Middle frontal gyrus (tissue), 1 donor: ENCODE measurements around the gene PEX13.
"Not testable (repeated sequence)": the region's sequence is repeated elsewhere in the genome, so short reads cannot be mapped to it uniquely, and the experiment has no call there.

Experiments used
- DNase-seq: peaks from one replicate; pipeline ENCODE4 v3.0.0-alpha.2; 2015; ENCODE audit warnings: low spot score; ENCODE audit errors: extremely low spot score

Gene PEX13

DNA sequence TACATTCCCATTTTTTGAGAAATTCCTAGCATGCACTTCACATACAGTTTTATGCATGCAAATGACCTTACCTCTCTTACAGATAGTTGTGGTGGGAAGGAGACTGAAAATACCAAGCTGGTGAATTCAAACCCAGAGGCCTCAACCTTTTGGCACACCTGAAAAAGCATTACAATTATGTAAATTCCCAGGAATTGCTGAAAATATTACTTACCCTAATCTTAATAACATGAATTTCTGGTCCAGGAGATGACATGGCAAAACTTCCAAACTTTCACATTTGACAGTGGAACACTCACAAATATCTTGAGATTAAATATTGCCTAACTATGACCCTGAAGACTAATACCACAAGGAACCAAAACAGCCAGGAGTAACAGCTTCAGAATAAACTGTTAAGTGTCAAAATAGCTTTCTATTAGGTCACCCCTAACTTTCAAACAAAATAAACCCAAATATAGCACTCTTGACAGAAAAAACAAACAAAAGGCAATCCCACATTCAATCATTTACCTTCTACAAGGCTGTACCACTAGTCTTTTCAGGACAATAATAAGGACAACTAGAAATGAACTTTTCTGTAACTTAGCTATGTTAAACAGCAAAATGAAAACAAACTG is 10.9 kb upstream of the PEX13 start:
- no peak for DNase-seq

DNA sequence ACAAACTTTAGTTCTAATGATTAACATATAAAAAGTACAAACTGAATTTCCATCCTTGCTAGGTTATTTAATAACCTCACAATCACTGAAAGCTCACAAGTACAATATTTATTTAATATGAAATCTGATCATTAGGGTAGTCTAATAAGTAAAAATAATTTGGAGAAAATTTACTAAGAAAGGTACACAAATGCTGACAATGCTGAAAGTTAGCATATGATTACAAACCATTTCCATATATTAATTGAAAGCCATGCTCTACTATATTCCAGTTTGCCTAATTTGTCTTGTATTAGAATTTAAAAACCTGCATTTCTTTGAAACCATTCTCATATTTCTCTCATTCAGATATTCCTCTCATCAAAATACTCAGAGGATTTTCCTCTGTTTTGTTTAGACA is 8.2 kb upstream of the PEX13 start:
- DNase-seq, result no peak

DNA sequence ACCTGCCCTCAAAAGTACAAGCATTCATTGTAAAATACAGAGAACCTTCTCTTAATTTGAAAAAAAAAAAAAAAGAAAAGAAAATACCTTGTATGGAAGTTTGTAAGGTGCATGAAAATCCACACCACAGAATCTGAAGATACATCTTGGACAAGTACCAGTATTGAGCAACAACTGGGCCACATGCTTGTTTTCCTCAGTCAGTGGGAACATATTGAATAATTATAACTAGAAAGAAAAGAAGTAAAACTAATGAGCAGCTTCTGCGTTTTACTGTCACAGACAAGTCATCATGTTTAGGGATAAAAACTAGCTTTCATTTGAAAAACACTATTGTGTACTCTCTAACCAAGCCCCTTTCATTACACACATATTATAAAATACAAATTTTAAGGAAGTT is 5.8 kb upstream of the PEX13 start:
- no peak for DNase-seq

DNA sequence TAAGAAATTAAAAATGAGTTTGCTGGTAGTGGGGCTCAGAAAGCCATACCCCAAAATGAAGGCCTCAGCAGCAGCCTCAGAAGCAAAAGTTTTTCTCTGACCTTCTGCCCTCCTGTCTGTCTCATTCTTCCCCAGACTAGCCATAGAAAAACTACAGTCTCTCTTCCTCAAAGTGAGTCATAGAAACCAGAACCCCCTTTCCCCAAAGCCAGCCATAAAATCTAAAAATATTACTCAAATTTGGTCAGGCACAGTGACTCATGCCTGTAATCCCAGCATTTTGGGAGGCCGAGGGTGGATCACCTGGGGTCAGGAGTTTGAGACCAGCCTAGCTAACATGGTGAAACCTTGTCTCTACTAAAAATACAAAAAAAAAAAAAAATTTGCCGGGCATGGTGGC is 5.2 kb upstream of the PEX13 start:
- DNase-seq, result not testable (repeated sequence)

DNA sequence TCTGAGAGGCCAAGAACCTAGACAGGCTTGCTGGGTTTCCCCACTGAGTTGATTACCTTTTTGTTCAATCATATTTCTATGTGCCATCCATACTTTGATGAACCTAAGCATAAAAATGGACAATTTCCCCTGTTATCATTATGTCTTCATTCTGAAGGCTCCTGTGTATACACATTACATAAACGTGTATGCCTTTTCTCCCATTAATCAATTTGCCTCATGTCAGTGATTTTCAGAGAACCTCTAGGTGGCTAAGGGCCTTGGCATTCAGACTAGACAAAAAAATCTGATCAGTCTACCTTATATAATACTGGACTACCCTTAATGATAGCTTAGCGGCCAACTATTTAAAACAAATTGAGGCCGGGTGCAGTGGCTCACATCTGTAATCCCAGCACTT is 4.1 kb upstream of the PEX13 start:
- no peak for DNase-seq

DNA sequence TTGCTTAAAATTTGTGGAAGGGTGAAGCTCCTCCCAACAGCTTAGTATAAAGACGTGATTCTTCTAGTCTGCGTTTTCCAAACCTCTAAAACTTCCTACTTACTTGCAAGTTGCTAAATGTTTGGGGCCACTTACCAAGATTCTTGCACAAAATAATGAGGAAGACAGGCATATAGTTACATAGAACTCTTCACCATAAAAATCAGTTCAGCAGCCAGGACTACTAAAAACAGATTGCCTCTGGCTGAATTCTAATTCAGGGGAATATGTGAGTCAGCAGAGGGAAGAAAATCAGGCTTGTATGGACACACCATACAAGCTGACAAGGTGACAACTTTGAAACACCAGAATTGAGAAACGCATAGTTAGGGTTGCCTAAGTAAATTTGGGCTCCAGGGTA is 2.8 kb upstream of the PEX13 start:
- no peak for DNase-seq

DNA sequence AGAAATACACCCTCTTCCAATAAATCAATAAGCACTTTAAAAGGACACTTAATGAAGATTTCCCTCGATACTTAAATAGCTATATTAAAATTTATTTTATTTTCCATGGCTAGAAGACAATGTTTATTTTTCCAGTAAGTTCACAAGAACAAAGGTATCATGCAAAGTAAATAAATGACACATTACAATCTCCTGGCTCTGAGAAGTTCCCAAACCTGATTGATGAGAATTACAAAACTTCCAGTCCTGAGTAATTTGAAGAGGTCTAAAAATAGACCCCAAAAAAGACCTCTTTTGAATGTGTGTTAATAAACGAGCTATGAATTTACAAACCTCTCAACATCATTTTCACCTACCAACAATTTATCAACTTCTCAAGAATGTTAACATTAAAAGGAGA is 1.5 kb upstream of the PEX13 start:
- no peak for DNase-seq

DNA sequence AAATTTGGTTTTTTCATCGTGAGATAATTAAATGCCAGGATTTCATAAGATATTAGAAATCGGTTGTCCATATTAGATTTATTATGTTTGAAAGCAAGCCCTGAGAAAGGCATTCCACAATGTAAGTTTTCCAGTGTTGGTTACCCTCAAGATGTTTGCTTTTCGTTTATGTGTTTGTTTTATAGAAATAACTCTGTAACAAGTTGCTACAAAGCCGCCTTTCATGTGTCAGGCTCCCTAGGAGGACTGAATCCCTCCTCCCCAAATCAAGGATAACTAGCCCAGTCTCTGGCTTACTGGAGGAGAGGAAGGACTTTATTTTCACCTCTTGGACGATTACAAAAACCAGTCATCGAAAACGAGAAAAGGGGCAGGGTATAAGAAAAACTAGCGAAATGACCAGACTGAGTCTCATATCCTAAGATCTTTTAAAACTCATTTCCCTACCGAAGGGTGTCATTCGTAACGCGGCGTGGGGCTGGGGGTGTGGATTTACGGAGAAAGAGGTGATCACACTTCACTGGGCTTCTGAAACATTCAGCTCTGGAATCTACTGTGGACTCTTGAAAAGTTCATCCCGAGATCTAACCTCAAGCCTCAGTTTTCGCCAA is 1.0 kb upstream of the PEX13 start:
- no peak for DNase-seq

DNA sequence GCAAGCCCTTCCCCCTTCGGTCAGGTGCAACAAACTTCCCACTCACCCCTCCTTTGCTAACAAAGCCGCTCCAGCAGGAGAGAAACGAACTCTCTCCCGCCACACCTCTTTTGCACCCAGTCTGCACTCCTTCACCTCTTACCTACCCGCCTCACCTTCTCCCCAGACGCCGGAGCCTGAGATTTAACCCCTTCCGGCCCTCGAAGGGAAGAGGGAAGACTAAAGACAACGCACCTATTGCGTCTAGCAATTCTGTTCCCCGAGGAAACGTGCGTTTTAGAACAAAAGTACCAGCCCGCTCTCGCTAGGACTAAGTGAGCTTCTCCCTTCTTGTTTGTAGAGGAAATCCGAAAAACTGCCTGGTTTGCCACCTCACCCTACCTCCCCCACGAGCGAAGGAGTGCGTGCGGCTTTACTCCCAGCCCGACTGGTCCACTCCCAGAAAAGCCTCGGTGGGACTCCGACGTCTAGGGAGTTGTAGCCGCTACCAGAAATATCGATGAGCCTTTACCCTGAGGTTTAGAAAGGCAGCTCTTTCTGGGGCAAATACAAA is 441 bp upstream of the PEX13 start:
- peak; percentile 63 for DNase-seq

DNA sequence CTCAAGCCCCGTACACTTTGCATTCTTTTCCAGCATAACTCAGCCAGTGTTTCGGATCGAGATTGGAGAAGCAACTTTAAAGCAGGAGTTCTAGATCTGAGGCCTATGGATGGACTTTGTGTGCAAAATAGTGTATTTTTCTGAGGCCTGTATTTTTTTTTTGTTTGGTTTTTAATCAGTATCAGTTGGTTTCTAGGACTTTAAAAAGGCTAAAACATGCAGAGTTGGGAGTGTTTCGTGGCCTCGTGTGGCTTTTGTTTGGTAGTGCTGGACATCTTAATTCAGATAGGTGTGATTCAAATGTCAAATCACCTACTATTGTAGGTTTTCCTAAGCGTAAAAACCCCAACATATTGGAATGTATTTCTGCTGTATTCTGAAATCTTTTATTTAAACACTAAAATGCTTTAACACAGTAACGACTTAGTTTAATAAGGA is 817 bp downstream of the PEX13 start:
- DNase-seq, result no peak

DNA sequence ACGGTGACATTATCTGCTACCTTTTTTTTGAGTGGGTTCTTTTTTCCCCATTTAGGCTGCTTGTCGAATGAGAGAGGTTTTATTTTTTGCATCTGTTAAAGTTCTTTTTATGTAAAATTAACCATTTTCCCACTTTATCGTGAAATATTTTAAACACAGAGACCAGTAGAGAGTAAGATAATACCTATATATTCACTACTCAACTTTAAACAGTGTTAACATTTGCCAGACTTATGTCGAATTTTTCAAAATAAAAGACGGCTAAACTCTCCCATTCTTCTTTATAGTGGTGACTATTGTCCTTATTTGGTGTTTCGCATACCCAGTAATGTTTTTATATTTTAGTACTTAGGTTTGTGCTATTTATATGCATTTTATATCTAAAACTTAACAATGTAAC is 1.3 kb downstream of the PEX13 start:
- DNase-seq, result no peak

DNA sequence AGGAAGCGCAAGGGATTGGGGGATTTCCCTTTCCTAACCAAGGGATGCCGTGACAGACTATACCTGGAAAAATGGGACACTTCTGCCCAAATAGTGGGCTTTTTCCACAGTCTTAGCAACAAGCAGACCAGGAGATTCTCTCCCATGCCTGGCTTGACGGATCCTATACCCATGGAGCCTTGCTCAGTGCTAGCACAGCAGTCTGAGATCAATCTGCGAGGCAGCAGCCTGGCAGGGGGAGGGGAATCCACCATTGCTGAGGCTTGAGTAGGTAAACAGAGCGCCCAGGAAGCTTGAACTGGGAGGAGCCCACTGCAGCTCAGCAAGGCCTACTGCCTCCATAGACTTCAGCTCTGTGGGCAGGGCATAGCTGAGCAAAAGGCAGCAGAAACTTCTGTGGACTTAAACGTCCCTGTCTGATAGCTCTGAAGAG is 3.7 kb downstream of the PEX13 start:
- DNase-seq, result no peak

DNA sequence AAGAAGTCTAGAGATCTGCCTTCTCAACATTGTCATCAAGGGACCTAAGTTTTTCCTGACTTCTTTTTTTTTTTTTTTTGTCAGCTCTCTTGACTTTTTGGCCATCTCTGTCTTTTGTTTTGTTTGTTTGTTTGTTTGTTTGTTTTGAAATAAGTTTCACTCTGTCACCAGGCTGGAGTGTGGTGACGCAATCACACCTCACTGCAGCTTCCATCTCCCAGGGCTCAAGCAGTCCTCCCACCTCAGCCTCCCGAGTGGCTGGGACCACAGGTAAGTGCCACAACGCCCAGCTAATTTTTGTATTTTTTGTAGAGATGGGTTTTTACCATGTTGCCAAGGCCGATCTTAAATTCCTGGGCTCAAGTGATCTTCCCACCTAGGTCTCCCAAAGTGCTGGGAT is 6.2 kb downstream of the PEX13 start:
- no peak for DNase-seq

DNA sequence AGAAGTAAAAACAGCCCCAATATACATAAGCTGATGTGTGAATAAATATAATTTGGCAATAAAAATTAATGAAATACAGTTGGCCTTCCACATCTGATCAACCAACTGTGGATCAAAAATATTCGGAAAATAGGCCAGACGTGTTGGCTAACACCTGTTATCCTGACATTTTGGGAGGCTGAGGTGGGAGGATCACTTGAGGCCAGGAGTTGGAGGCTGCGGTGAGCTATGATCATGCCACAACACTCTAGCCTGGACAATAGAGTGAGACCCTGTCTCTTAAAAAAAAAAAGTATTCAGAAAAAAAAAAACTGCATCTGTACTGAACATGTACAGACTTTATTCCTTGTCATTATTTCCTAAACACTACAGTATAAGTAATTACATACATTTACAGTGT is 12.0 kb downstream of the PEX13 start:
- DNase-seq, result no peak

DNA sequence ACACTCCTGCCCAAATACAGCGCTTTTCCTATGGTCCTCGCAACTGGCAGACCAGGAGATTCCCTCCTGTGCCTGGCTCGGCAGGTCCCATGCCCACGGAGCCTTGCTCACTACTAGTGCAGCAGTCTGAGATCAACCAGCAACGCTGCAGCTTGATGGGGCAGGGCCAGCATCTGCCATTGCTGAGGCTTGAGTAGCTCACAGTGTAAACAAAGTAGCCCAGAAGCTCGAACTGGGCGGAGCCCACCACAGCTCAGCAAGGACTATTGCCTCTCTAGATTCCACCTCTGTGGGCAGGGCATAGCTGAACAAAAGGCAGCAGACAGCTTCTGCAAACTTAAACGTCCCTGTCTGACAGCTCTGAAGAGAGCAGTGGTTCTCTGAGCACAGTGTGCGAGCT is 17.1 kb downstream of the PEX13 start:
- not testable (repeated sequence) for DNase-seq

DNA sequence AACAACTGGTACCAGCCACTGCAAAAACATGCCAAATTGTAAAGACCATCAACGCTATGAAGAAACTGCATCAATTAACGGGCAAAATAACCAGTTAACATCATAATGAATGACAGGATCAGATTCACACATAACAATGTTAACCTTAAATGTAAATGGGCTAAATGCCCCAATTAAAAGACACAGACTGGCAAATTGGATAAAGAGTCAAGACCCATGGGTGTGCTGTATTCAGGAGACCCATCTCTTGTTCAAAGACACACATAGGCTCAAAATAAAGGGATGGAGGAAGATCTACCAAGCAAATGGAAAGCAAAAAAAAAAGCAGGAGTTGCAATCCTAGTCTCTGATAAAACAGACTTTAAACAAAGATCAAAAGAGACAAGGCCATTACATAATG is 19.1 kb downstream of the PEX13 start:
- DNase-seq, result not testable (repeated sequence)

DNA sequence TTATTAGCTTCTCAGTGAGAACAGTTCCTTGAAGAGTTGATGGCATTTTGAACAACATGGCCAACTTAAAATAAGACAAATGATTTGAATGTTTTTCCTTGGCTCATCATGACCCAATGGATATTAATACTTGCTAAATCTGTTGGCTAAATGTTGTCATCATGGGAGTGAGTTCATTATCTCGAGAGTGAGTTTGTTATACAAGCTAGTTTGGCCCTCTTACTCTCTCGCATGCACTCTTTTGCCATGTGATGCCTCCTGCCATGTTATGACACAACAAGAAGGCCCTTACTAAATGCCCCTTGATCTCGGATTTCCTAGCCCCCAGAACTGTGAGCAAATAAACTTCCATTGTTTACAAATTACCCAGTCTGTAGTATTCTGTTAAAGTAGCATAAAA is 25.3 kb downstream of the PEX13 start:
- DNase-seq, result no peak

DNA sequence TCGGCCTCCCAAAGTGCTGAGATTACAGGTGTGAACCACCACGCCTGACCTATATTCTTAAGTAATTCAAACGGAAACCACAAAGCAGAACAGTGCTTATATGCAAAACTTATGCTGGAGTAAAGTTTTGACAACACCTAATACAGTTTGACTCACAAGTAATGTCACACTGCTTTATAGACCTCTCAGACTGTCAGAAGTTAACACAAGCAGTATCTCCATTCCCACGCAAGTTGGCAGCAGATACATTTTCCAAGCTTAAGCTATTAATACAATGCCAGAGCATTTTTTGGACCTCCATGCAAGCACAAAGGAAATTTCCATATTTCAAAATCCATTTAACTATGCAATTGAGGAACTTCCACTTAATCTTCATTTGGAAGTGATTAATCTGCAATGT is 27.1 kb downstream of the PEX13 start:
- DNase-seq, result no peak

DNA sequence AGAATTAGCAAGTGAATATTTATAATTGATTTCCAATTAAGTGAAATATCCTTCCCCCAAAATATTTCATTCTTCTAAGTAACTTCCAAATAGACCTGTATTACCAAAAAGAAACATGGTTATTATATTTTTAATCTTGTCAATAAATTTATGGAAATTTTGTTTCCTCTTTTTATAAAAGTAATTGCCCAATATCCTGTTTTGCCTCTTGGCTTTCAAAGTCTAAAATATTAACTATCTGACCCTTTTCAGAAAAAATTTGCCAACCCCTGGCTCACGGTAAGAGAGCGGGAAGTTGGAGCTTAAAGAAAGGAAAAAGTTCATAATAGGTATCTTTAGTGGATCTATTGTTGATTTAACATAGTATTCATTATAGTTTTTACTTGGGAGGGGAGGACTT is 27.7 kb downstream of the PEX13 start:
- DNase-seq, result no peak

DNA sequence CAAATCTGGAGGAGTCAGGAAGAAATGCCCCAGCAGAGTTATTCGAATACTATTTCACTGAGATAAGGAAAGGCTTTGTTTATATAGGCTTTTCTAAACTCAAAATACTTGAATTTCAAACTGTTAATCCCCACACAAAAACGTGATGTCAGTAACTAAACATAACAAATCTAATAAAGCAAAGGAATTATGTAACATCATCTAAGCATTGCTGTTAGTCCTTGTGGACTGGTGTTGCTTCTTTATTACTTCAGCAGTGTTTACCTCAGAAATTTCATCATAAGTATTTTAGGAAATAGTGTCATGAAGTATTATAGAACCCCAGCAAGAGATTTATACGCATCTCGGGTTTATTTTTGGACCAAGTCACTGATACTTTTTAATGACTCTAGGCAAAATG is 28.5 kb downstream of the PEX13 start:
- DNase-seq, result no peak

DNA sequence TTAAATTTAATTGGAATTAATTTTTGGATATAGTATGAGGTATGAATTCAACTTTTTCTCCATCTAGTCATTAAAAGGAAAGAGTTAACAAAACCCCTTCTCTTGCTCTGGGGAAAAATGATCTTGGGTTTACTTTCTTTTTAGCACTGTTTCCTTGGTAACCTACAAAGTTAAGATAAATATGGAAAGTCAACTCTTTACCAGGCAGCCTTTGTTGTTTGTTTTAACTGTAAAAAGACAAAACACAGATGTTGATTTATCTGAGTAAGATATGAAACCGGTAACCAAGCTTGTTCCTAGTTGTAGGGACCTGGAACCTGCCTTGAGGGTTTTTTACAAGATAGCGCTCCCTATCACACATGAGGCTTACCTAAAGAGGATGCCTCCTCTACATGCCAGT is 38.0 kb downstream of the PEX13 start:
- no peak for DNase-seq

DNA sequence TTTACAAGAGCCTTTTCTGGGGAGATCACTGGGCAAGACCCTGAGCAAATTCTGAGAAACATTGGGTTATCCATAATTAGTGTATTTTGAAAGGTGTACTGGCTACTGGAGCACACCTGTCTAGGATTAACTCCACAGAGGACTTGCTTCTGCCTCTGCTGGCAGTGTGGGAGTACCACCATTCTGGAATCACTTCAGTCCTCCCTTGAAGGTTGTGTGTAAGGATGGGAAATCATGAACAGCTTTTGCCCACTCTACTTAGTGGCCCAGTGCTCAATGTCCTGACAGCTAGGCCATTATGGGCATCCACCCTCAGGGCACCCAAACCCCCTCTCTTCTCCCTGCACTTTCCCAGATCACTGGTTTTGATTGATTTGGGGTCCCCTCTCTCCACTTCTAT is 40.0 kb downstream of the PEX13 start:
- no peak for DNase-seq

DNA sequence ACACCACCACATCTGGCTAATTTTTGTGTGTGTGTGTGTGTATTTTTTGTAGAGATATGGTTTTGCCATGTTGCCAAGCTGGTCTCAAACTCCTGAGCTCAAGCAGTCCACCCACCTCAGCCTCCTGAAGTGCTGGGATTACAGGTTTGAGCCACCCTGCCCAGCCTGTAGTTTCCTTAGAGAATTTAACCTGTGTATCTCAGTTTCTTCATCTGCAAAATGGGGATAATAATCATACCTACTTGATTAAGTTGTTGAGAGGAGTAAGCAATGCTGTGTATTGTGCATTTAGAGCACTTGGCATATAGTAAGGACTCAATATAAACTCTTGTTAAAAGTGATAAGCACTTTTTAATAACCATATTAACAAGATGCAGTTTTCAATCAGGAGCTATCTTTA is 41.9 kb downstream of the PEX13 start:
- no peak for DNase-seq
